ENCODE data around the gene ULK2. TPM values are rescaled to one million over a fixed set of nuclear protein-coding genes. Genes with fewer than 3 reads are reported as not detected.
A peak's percentile ranks its signal among the peaks of the same experiment; 100 is the strongest.
"Not testable (repeated sequence)": the region's sequence is repeated elsewhere in the genome, so short reads cannot be mapped to it uniquely, and the experiment has no call there.

ULK2 gene
- total RNA-seq, 1 experiment from 2014 or later = 30.2 TPM

DNA sequence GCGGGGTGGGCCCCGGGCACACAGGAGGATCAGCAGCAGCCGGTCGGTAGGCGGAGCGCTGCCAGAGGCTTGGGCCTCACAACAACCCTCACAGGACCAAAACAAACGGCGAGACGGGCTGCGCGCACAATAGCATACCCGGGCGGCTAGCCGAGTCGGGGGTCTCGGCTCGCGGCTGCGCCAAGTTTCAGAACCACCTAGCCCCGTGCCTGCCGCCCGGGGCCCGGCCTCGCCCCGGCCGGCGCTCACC, 732 bp downstream of the ULK2 start:
- Histone ChIP-seq H3K79me2 (ENCODE audit: low read length) (no peaks in the 10 kb centered on the region), H3K9ac (ENCODE audit: low read length) (peak overlapping the region; percentile 77), H4K20me1 (ENCODE audit: low read length) (no peaks in the 10 kb centered on the region), H3F3A (ENCODE audit: low read length, unreplicated experiment) (no peaks in the 10 kb centered on the region), H3K4me1 (ENCODE audit: insufficient read depth, low read length) (peaks cover 6% of the 10 kb centered on the region; the same call in 1 of the 2 replicates), H3K36me3 (ENCODE audit: low read depth, low read length) (no peaks in the 10 kb centered on the region), H3K9me3 (ENCODE audit: low read length) (no peaks in the 10 kb centered on the region), H3K4me2 (ENCODE audit: low read length) (peak overlapping the region; percentile 99), H3K4me3 (ENCODE audit: low read length) (peak overlapping the region; percentile 77), H3K27me3 (ENCODE audit: low read length) (no peaks in the 10 kb centered on the region), H3K9me2 (replicated peaks; ENCODE audit: low read length) (no peaks in the 10 kb centered on the region), H3K27ac (ENCODE audit: low read length) (no peak overlapping the region), H2AFZ (ENCODE audit: low read length) (peak overlapping the region; percentile 98)
- TF ChIP-seq, protein P1, sequence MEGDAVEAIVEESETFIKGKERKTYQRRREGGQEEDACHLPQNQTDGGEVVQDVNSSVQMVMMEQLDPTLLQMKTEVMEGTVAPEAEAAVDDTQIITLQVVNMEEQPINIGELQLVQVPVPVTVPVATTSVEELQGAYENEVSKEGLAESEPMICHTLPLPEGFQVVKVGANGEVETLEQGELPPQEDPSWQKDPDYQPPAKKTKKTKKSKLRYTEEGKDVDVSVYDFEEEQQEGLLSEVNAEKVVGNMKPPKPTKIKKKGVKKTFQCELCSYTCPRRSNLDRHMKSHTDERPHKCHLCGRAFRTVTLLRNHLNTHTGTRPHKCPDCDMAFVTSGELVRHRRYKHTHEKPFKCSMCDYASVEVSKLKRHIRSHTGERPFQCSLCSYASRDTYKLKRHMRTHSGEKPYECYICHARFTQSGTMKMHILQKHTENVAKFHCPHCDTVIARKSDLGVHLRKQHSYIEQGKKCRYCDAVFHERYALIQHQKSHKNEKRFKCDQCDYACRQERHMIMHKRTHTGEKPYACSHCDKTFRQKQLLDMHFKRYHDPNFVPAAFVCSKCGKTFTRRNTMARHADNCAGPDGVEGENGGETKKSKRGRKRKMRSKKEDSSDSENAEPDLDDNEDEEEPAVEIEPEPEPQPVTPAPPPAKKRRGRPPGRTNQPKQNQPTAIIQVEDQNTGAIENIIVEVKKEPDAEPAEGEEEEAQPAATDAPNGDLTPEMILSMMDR (conservative IDR thresholded peaks at IDR 0.05; ENCODE audit: low read depth, low read length) = peak; percentile 35
- no peak for TF ChIP-seq EZH2phosphoT487 (IDR thresholded peaks at IDR 0.05; ENCODE audit: borderline replicate concordance, low read length)
- POLR2A ChIA-PET (ENCODE audit: unreplicated experiment) = no interaction called here
- intact Hi-C loops (cut with micrococcal nuclease) = loop anchor here (5.0 kb wide), 1 partner anchor 35 kb away; no protein-coding TSS in a partner anchor
- BruUV-seq (replicated peaks) = no TSS peak
- ATAC-seq (peak; percentile 79), DNase-seq (peak; percentile 60)
- CTCF ChIA-PET = no interaction called here

DNA sequence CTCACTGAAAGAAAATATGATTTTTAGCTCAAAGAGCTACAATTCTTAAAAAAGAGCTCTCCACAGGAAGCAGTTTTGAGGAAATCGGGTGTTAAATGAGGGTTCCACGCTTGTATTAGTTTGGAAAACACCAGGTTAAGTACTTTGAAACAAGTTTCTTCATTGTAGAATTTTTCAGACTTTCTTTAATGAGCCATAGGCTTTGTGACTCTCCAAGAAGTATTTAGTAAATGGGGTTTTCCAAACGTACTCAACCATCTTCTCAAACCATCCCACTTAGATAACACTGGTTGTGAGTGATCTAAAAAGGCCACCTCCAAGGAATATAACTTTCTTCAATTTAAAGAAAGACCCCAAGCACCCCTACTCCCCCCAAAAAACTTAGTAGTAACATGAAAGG, 2.7 kb downstream of the ULK2 start:
- no peaks in the 10 kb centered on the region for H3K36me3 ChIP-seq (ENCODE audit: low read depth, low read length)
- ATAC-seq = no peak
- H3K4me3 ChIP-seq (ENCODE audit: low read length) = no peak overlapping the region
- ChIA-PET CTCF (no interaction called here), POLR2A (ENCODE audit: unreplicated experiment) (no interaction called here)
- no peaks in the 10 kb centered on the region for H3K9me2 ChIP-seq (replicated peaks; ENCODE audit: low read length)
- H3K4me2 ChIP-seq (ENCODE audit: low read length) = no peak overlapping the region
- BruUV-seq (replicated peaks) = no TSS peak
- H3K27ac ChIP-seq (ENCODE audit: low read length) = no peak overlapping the region
- H2AFZ ChIP-seq (ENCODE audit: low read length) = no peak overlapping the region
- H3F3A ChIP-seq (ENCODE audit: low read length, unreplicated experiment) = no peaks in the 10 kb centered on the region
- intact Hi-C loops (cut with micrococcal nuclease) = loop anchor here (5.0 kb wide), 1 partner anchor 37 kb away; no protein-coding TSS in a partner anchor
- no peaks in the 10 kb centered on the region for H3K27me3 ChIP-seq (ENCODE audit: low read length)
- no peak for DNase-seq
- H3K79me2 ChIP-seq (ENCODE audit: low read length) = no peaks in the 10 kb centered on the region
- peaks cover 6% of the 10 kb centered on the region; the same call in 1 of the 2 replicates for H3K4me1 ChIP-seq (ENCODE audit: insufficient read depth, low read length)
- no peak overlapping the region for H3K9ac ChIP-seq (ENCODE audit: low read length)
- H4K20me1 ChIP-seq (ENCODE audit: low read length) = no peaks in the 10 kb centered on the region
- H3K9me3 ChIP-seq (ENCODE audit: low read length) = no peaks in the 10 kb centered on the region
- no peak for TF ChIP-seq EZH2phosphoT487 (IDR thresholded peaks at IDR 0.05; ENCODE audit: borderline replicate concordance, low read length)
- no peak for TF ChIP-seq EZH2 (IDR thresholded peaks at IDR 0.05; ENCODE audit: low read length, unreplicated experiment)
- TF ChIP-seq, protein P1 (conservative IDR thresholded peaks at IDR 0.05; ENCODE audit: low read depth, low read length) = no peak

GRCh38 chr17:19860647-19861177, 7.0 kb downstream of the ULK2 start:
- H3K4me3 ChIP-seq (ENCODE audit: low read length); intact Hi-C loops (cut with micrococcal nuclease); H3K4me1 ChIP-seq (ENCODE audit: insufficient read depth, low read length); H4K20me1 ChIP-seq (ENCODE audit: low read length); H3K9me2 ChIP-seq (replicated peaks; ENCODE audit: low read length); H3K9ac ChIP-seq (ENCODE audit: low read length); H3K9me3 ChIP-seq (ENCODE audit: low read length); ATAC-seq; H3K36me3 ChIP-seq (ENCODE audit: low read depth, low read length); H2AFZ ChIP-seq (ENCODE audit: low read length); H3K4me2 ChIP-seq (ENCODE audit: low read length); CTCF ChIA-PET; H3K79me2 ChIP-seq (ENCODE audit: low read length); DNase-seq; H3K27me3 ChIP-seq (ENCODE audit: low read length); H3K27ac ChIP-seq (ENCODE audit: low read length); BruUV-seq (replicated peaks); POLR2A ChIA-PET (ENCODE audit: unreplicated experiment); H3F3A ChIP-seq (ENCODE audit: low read length, unreplicated experiment): not testable (repeated sequence)

Data from PC-3 (cell line).